Measurements from ENCODE around the gene KHDRBS1.
"Not testable (repeated sequence)": the region's sequence is repeated elsewhere in the genome, so short reads cannot be mapped to it uniquely, and the experiment has no call there.

KHDRBS1 gene

DNA sequence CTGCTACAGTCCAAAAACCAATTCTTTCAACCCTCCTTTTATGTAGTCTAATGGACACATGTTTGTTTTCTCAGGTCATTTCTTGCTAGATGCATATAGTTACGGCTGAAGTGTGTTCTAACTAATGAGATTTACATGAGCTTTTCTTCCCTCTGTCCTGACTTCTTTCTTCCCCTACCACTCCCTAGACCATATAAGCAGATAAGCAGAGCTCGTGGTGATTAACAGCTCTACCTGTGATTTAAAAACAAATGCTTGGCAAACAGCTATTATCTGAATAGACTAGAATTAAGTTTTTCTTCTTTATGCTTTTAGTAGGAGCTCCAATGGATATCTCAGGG, 18.6 kb downstream of the KHDRBS1 start:
- Mint-ChIP-seq H3K9me3 (ENCODE audit: low read depth) (no peaks in the 10 kb centered on the region), H3K27ac (peak overlapping the region; percentile 3), H3K4me3 (no peak overlapping the region), H3K36me3 (peaks cover 7% of the 10 kb centered on the region), H3K4me1 (ENCODE audit: low read depth) (peaks cover 45% of the 10 kb centered on the region), H3K27me3 (no peaks in the 10 kb centered on the region)

DNA sequence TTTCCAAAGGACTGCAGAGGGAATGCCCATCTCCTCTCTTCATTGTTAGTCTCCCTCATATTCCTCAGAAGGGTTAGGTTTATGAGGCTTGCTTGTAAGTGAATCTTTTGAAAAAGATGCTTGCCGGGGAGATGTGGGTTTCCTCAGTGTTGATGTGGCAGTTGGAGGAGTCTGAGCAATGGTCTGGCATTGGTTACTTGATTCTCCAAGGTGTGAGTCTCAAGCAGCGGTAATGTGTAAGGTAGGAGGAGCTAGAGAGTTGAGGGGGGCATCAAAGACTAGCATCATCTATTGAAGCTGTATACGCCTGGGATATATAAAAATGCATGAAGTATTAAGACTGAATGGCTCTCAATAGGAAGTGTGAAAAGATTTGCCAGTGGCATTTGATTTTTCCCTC, 21.5 kb downstream of the KHDRBS1 start:
- Mint-ChIP-seq H3K9me3 (ENCODE audit: low read depth) (no peaks in the 10 kb centered on the region), H3K27me3 (no peaks in the 10 kb centered on the region), H3K4me3 (no peak overlapping the region), H3K27ac (peak overlapping the region; percentile 7), H3K4me1 (ENCODE audit: low read depth) (peaks cover 28% of the 10 kb centered on the region), H3K36me3 (peaks cover 7% of the 10 kb centered on the region)

DNA sequence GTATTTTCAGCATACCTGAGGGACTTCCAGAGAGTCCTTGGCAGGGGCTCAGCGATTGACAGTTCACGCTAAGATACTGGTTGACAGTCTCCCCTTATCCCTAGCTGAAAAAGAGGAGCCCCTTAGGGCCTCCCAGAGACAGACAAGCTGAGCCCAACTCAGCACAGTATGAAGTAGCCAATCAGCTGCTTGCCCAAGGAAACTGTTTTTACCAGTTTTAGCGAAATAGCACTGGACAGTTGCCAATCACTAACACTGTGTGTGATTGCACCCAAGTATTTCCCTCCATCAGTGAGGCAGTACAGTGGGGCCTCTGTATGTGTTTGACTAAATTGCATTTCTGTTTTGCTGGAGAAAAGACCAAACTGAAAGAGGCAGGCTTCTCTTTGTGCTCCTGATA, 27.0 kb downstream of the KHDRBS1 start:
- H3K27ac Mint-ChIP-seq = no peak overlapping the region
- no peak overlapping the region for H3K4me3 Mint-ChIP-seq
- no peaks in the 10 kb centered on the region for H3K27me3 Mint-ChIP-seq

GRCh38 chr1:32042330-32042729, 28.7 kb downstream of the KHDRBS1 start:
- no peak overlapping the region for H3K4me3 Mint-ChIP-seq
- H3K4me1 Mint-ChIP-seq (ENCODE audit: low read depth) = no peaks in the 10 kb centered on the region
- no peaks in the 10 kb centered on the region for H3K9me3 Mint-ChIP-seq (ENCODE audit: low read depth)
- no peaks in the 10 kb centered on the region for H3K27me3 Mint-ChIP-seq
- no peak overlapping the region for H3K27ac Mint-ChIP-seq
- peaks cover 6% of the 10 kb centered on the region for H3K36me3 Mint-ChIP-seq

More for the DNA sequence above, 27.0 kb downstream of the KHDRBS1 start:
- peaks cover 6% of the 10 kb centered on the region for H3K36me3 Mint-ChIP-seq
- peaks cover 2% of the 10 kb centered on the region for H3K4me1 Mint-ChIP-seq (ENCODE audit: low read depth)
- H3K9me3 Mint-ChIP-seq (ENCODE audit: low read depth) = no peaks in the 10 kb centered on the region

DNA sequence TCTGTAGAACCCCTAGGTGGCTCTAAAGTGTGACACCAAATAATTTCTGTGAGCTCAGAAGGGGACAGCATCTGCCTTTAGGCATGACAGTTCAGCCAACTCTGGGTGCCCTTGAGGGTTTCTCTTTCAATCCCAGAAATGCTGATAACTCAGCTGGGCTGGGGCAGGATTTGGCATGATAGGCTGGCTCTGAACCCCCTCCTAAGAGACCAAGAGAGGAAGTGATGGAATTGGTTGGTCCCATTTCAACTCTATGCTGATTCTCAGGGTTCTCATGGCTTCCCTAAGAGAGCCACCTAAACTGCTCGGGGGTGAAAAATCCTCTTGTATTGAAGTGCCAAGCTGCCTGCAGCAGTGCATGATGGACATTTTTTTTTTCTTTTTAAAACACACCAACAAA, 30.6 kb downstream of the KHDRBS1 start:
- Mint-ChIP-seq H3K27me3 (no peaks in the 10 kb centered on the region), H3K36me3 (peaks cover 6% of the 10 kb centered on the region)

GRCh38 chr1:32045772-32046171, 32.1 kb downstream of the KHDRBS1 start:
- peaks cover 7% of the 10 kb centered on the region for H3K4me1 Mint-ChIP-seq (ENCODE audit: low read depth)
- no peak overlapping the region for H3K4me3 Mint-ChIP-seq
- H3K36me3 Mint-ChIP-seq = peaks cover 6% of the 10 kb centered on the region
- peak overlapping the region; percentile 66 for H3K27ac Mint-ChIP-seq
- H3K9me3 Mint-ChIP-seq (ENCODE audit: low read depth) = no peaks in the 10 kb centered on the region
- H3K27me3 Mint-ChIP-seq = no peaks in the 10 kb centered on the region

More for the DNA sequence above, 30.6 kb downstream of the KHDRBS1 start:
- H3K4me3 Mint-ChIP-seq = no peak overlapping the region
- no peaks in the 10 kb centered on the region for H3K4me1 Mint-ChIP-seq (ENCODE audit: low read depth)
- H3K9me3 Mint-ChIP-seq (ENCODE audit: low read depth) = no peaks in the 10 kb centered on the region
- H3K27ac Mint-ChIP-seq = no peak overlapping the region

DNA sequence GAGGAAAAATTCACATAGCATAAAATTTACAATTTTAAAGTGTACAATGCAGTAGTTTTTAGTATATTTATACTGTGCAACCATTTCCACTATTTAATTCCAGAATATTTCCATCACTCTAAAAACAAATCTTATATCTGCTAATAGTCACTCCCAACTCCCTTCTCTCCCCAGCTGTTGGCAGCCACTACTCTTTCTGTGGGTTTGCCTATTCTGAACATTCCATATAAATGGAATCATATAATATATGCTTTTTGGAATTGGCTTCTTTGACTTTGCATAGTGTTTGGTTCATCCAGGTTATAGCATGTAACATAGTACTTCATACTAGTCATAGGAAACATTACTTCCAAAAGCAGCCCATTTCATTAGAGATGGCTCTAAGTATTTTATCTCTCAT, 34.0 kb downstream of the KHDRBS1 start:
- H3K36me3 Mint-ChIP-seq = peaks cover 2% of the 10 kb centered on the region

GRCh38 chr1:32048440-32048839, 34.8 kb downstream of the KHDRBS1 start:
- no peak overlapping the region for H3K4me3 Mint-ChIP-seq
- H3K36me3 Mint-ChIP-seq = peaks cover 2% of the 10 kb centered on the region
- H3K27me3 Mint-ChIP-seq = no peaks in the 10 kb centered on the region
- peak overlapping the region; percentile 41 for H3K27ac Mint-ChIP-seq
- peaks cover 7% of the 10 kb centered on the region for H3K4me1 Mint-ChIP-seq (ENCODE audit: low read depth)
- H3K9me3 Mint-ChIP-seq (ENCODE audit: low read depth) = no peaks in the 10 kb centered on the region

More for the DNA sequence above, 34.0 kb downstream of the KHDRBS1 start:
- Mint-ChIP-seq H3K9me3 (ENCODE audit: low read depth) (no peaks in the 10 kb centered on the region), H3K27me3 (no peaks in the 10 kb centered on the region), H3K27ac (no peak overlapping the region), H3K4me1 (ENCODE audit: low read depth) (peaks cover 7% of the 10 kb centered on the region), H3K4me3 (no peak overlapping the region)

DNA sequence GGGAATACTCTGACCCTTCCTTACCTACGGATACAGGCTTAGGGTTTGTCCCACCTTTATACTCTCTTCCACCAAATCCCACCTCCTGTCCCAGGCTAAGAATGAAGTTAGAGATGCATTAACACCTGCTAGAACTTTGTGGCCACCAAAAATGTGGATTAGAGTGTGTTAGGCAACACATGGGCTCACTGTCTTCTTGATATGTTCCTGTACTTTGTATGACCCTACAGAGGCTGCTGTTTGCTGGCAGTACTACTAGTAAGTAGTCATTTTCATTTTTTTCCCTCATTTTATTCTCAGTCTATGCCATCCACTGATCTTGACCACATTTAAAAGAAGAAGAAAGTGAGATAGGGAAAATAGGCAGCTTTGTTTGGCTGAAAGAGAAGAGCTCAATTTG, 38.0 kb downstream of the KHDRBS1 start:
- Mint-ChIP-seq H3K4me3 (no peak overlapping the region), H3K9me3 (ENCODE audit: low read depth) (no peaks in the 10 kb centered on the region), H3K36me3 (no peaks in the 10 kb centered on the region), H3K27me3 (no peaks in the 10 kb centered on the region), H3K27ac (peak overlapping the region; percentile 37), H3K4me1 (ENCODE audit: low read depth) (peaks cover 7% of the 10 kb centered on the region)

DNA sequence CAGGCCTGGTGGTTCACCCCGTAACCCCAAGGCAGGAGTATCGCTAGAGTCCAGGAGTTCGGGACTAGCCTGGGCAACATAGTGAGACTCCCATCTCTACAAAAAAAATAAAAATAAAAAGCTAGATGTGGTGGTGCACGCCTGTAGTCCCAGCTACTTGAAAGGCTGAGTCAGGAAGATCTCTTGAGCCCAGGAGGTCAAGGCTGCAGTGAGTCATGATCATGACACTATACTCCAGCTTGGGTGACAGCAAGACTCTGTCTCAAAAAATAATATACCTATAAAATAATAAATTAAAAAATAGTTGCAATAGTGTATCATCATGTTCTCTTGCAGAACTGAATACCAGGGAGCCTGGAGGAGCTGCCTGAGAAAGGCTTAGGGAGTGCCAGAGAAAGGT, 39.2 kb downstream of the KHDRBS1 start:
- no peak overlapping the region for H3K4me3 Mint-ChIP-seq
- H3K27ac Mint-ChIP-seq = no peak overlapping the region
- H3K9me3 Mint-ChIP-seq (ENCODE audit: low read depth) = no peaks in the 10 kb centered on the region
- H3K4me1 Mint-ChIP-seq (ENCODE audit: low read depth) = peaks cover 7% of the 10 kb centered on the region
- no peaks in the 10 kb centered on the region for H3K36me3 Mint-ChIP-seq
- no peaks in the 10 kb centered on the region for H3K27me3 Mint-ChIP-seq

DNA sequence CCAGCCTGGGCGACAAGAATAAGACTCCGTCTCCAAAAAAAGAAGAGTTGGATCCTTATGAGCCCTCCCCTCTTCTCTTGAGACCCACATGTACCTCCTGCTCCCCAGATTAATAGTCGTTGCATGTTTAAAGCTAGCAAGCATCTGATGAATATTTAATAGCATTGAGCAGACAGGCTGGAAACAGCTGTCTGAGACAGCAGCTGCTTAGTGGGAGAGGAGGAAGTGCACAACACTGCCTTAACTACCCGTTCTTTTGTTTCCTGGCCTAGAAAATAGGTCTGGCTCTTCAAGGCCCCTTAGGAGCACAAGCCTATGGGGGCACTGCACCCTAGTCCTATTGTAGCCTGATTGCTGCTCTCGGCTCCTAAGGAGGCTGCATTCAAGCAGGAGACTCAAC, 41.7 kb downstream of the KHDRBS1 start:
- Mint-ChIP-seq H3K4me1 (ENCODE audit: low read depth) (peaks cover under 1% of the 10 kb centered on the region), H3K9me3 (ENCODE audit: low read depth) (no peaks in the 10 kb centered on the region), H3K4me3 (no peak overlapping the region), H3K27ac (no peak overlapping the region), H3K36me3 (no peaks in the 10 kb centered on the region), H3K27me3 (no peaks in the 10 kb centered on the region)

GRCh38 chr1:32056598-32056997, 42.9 kb downstream of the KHDRBS1 start:
- no peaks in the 10 kb centered on the region for H3K36me3 Mint-ChIP-seq
- no peaks in the 10 kb centered on the region for H3K9me3 Mint-ChIP-seq (ENCODE audit: low read depth)
- no peaks in the 10 kb centered on the region for H3K27me3 Mint-ChIP-seq
- no peak overlapping the region for H3K4me3 Mint-ChIP-seq
- H3K4me1 Mint-ChIP-seq (ENCODE audit: low read depth) = no peaks in the 10 kb centered on the region
- peak overlapping the region; percentile 46 for H3K27ac Mint-ChIP-seq

GRCh38 chr1:32060914-32061313, 47.2 kb downstream of the KHDRBS1 start:
- no peaks in the 10 kb centered on the region for H3K9me3 Mint-ChIP-seq (ENCODE audit: low read depth)
- H3K4me3 Mint-ChIP-seq = no peak overlapping the region
- peak overlapping the region; percentile 50 for H3K27ac Mint-ChIP-seq
- H3K27me3 Mint-ChIP-seq = no peaks in the 10 kb centered on the region
- no peaks in the 10 kb centered on the region for H3K4me1 Mint-ChIP-seq (ENCODE audit: low read depth)
- no peaks in the 10 kb centered on the region for H3K36me3 Mint-ChIP-seq

DNA sequence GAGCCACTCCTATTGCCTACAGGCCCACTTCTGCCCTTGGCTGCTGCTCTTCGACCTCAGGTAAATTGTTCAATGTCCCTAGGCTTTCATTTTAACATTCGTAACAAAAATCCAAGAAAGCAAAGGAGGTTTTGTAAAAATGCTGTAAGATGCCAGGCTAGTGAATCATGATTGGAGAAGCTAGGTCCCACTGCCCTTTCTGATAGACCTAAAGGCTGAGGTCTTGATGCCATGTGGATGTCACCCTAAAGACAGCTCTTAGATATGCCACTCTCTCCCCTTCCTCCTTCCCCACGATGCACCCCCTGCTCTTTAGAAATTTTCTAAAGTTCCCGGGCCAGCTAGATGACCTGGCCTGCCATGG, 49.2 kb downstream of the KHDRBS1 start:
- Mint-ChIP-seq H3K4me3 (no peak overlapping the region), H3K27ac (peak overlapping the region; percentile 42), H3K36me3 (no peaks in the 10 kb centered on the region), H3K4me1 (ENCODE audit: low read depth) (peaks cover 7% of the 10 kb centered on the region), H3K9me3 (ENCODE audit: low read depth) (no peaks in the 10 kb centered on the region), H3K27me3 (no peaks in the 10 kb centered on the region)

- Mint-ChIP-seq H3K4me1 (ENCODE audit: low read depth) (peaks cover 7% of the 10 kb centered on the region), H3K4me3 (no peak overlapping the region), H3K36me3 (no peaks in the 10 kb centered on the region), H3K27me3 (no peaks in the 10 kb centered on the region), H3K27ac (peak overlapping the region; percentile 16), H3K9me3 (ENCODE audit: low read depth) (no peaks in the 10 kb centered on the region)
Observed at GRCh38 chr1:32063261-32063681, 49.6 kb downstream of the KHDRBS1 start.

- not testable (repeated sequence) for H3K27ac Mint-ChIP-seq; H3K9me3 Mint-ChIP-seq (ENCODE audit: low read depth); H3K27me3 Mint-ChIP-seq; H3K36me3 Mint-ChIP-seq; H3K4me3 Mint-ChIP-seq
- peaks cover 11% of the 10 kb centered on the region for H3K4me1 Mint-ChIP-seq (ENCODE audit: low read depth)
Observed at GRCh38 chr1:32065613-32066488, 52.2 kb downstream of the KHDRBS1 start.

Measured in activated naive CD8-positive, alpha-beta T cell (primary cell).